NB4 (cell line): ENCODE data around the gene EPSTI1.

Source experiments
- MAX ChIP-seq: IDR thresholded peaks from 2 replicates; pipeline ENCODE4 v1.6.1; 2011; ENCODE audit warnings: low read depth, low read length
- POLR2A ChIP-seq: IDR thresholded peaks from 2 replicates; pipeline ENCODE4 v1.6.1; 2011; ENCODE audit warnings: mild to moderate bottlenecking; ENCODE audit not compliant: insufficient read length; ENCODE audit errors: extremely low read depth
- TF ChIP-seq, protein P1 (sequence below): IDR thresholded peaks from one replicate; pipeline ENCODE4 v1.5.1; 2012; ENCODE audit warnings: low read depth, low read length

- TF ChIP-seq, protein P1, sequence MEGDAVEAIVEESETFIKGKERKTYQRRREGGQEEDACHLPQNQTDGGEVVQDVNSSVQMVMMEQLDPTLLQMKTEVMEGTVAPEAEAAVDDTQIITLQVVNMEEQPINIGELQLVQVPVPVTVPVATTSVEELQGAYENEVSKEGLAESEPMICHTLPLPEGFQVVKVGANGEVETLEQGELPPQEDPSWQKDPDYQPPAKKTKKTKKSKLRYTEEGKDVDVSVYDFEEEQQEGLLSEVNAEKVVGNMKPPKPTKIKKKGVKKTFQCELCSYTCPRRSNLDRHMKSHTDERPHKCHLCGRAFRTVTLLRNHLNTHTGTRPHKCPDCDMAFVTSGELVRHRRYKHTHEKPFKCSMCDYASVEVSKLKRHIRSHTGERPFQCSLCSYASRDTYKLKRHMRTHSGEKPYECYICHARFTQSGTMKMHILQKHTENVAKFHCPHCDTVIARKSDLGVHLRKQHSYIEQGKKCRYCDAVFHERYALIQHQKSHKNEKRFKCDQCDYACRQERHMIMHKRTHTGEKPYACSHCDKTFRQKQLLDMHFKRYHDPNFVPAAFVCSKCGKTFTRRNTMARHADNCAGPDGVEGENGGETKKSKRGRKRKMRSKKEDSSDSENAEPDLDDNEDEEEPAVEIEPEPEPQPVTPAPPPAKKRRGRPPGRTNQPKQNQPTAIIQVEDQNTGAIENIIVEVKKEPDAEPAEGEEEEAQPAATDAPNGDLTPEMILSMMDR, result no peak
- TF ChIP-seq MAX (no peak), POLR2A (no peak)
These were observed 30.9 kb upstream of the EPSTI1 start for GRCh38 chr13:43022934-43023288.
